Suprapubic skin (tissue), 3 donors: ENCODE data around the gene KIF12.

ENCODE experiments used
- CTCF ChIP-seq, 2 donors: fragments of 200-600 bp in 1 of 2; fragments of 450-650 bp in 1 of 2; sonication (generic) in 1 of 2; IDR thresholded peaks; one replicate each; pipeline ENCODE4 v1.5.1; 2016 to 2019; ENCODE audit warnings: antibody characterized with exemption in 2 of 2, mild to moderate bottlenecking in 1 of 2, moderate library complexity in 1 of 2
- POLR2A ChIP-seq, 2 donors: fragments of 450-650 bp; IDR thresholded peaks; one replicate each; pipeline ENCODE4 v1.6.1; 2017; ENCODE audit warnings: antibody characterized with exemption in 2 of 2, mild to moderate bottlenecking in 2 of 2, moderate library complexity in 2 of 2

DNA sequence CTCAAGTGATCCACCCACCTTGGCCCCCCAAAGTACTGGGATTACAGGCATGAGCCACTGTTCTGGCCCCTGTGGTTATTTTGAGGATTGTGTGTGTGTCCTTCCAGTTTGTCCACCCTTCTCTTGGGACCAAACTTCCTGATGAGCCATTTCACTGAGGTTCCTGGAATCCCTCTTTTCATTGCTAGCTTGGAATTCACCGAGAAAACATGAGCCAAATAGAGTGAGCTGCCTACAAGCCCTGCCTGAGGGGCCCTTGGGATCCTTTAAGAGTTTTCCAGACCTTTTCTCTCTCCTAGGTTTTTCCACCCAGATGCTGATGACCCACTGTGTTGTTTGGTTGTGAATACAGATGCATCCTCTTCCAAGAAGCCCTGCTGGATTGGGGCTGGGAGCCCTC, 13.2 kb upstream of the KIF12 start:
- TF ChIP-seq CTCF (IDR thresholded peaks at IDR 0.05) = no peak
- no peak for TF ChIP-seq POLR2A (IDR thresholded peaks at IDR 0.05)
